Calu3 (cell line): ENCODE results near the gene MIPOL1. TPM values are rescaled to one million over a fixed set of nuclear protein-coding genes. Genes with fewer than 3 reads are reported as not detected.
"Not testable (repeated sequence)": the region's sequence is repeated elsewhere in the genome, so short reads cannot be mapped to it uniquely, and the experiment has no call there.

ENCODE experiments used
- BruUV-seq: library from RNA; stranded (reverse); fragments of 400-500 nt; replicated peaks from 2 replicates; lab custom pipeline; 2021; lab: Mats Ljungman, UMichigan
- CTCF ChIA-PET: fragments of 300-600 bp; sonication (Branson Sonifier 250); formaldehyde crosslinking; loops from one replicate; lab custom pipeline; 2022; ENCODE audit warnings: antibody characterized with exemption; lab: Charles Lee
- DNase-seq: peaks from one replicate; pipeline ENCODE4 v3.0.0; 2022
- H3K27ac Mint-ChIP-seq: one replicate; pipeline ENCODE4 v1.8.0; 2022; ENCODE audit warnings: mixed read lengths; ENCODE audit not compliant: unreplicated experiment
- H3K27me3 Mint-ChIP-seq: one replicate; pipeline ENCODE4 v1.8.0; 2022; ENCODE audit warnings: mixed read lengths; ENCODE audit not compliant: unreplicated experiment
- H3K36me3 Mint-ChIP-seq: one replicate; pipeline ENCODE4 v1.8.0; 2022; ENCODE audit warnings: mild to moderate bottlenecking, moderate library complexity, mixed read lengths; ENCODE audit not compliant: insufficient read depth, unreplicated experiment
- H3K4me1 Mint-ChIP-seq: one replicate; pipeline ENCODE4 v1.8.0; 2022; ENCODE audit warnings: mild to moderate bottlenecking, low read depth, mixed read lengths; ENCODE audit not compliant: unreplicated experiment
- H3K4me3 Mint-ChIP-seq: one replicate; pipeline ENCODE4 v1.8.0; 2022; ENCODE audit warnings: mild to moderate bottlenecking, low read depth, moderate library complexity, mixed read lengths; ENCODE audit not compliant: unreplicated experiment
- H3K9me3 Mint-ChIP-seq: one replicate; pipeline ENCODE4 v1.8.0; 2022; ENCODE audit warnings: low read depth, mixed read lengths; ENCODE audit not compliant: unreplicated experiment
- CTCF ChIP-seq: fragments of 200-600 bp; IDR thresholded peaks from one replicate; pipeline ENCODE4 v1.8.0; 2022; ENCODE audit warnings: antibody characterized with exemption; ENCODE audit not compliant: unreplicated experiment
- intact Hi-C: fragments of 100-400 bp; cut with micrococcal nuclease; formaldehyde crosslinking; loops from one replicate; pipeline ENCODE4 v1.10.0; 2022; ENCODE audit not compliant: unreplicated experiment
- total RNA-seq: library from RNA; stranded (reverse); gene quantifications from 2 replicates; pipeline ENCODE4 v1.2.3, GENCODE V29; 2022

The MIPOL1 gene
- total RNA-seq, 1 experiment from 2014 or later, result 27.2 TPM

- DNase-seq, result no peak
- CTCF ChIA-PET, result no interaction called here
- intact Hi-C loops, result no loop called here
- H3K27ac Mint-ChIP-seq, result no peak overlapping the region
- no peaks in the 10 kb centered on the region for H3K27me3 Mint-ChIP-seq
- no peaks in the 10 kb centered on the region for H3K9me3 Mint-ChIP-seq
- no peak for TF ChIP-seq CTCF
- no TSS peak for BruUV-seq
- H3K4me3 Mint-ChIP-seq, result no peak overlapping the region
- H3K36me3 Mint-ChIP-seq, result peaks cover 3% of the 10 kb centered on the region
- H3K4me1 Mint-ChIP-seq, result peaks cover 29% of the 10 kb centered on the region
Observed at GRCh38 chr14:37203423-37203822, 5.7 kb downstream of the MIPOL1 start.

DNA sequence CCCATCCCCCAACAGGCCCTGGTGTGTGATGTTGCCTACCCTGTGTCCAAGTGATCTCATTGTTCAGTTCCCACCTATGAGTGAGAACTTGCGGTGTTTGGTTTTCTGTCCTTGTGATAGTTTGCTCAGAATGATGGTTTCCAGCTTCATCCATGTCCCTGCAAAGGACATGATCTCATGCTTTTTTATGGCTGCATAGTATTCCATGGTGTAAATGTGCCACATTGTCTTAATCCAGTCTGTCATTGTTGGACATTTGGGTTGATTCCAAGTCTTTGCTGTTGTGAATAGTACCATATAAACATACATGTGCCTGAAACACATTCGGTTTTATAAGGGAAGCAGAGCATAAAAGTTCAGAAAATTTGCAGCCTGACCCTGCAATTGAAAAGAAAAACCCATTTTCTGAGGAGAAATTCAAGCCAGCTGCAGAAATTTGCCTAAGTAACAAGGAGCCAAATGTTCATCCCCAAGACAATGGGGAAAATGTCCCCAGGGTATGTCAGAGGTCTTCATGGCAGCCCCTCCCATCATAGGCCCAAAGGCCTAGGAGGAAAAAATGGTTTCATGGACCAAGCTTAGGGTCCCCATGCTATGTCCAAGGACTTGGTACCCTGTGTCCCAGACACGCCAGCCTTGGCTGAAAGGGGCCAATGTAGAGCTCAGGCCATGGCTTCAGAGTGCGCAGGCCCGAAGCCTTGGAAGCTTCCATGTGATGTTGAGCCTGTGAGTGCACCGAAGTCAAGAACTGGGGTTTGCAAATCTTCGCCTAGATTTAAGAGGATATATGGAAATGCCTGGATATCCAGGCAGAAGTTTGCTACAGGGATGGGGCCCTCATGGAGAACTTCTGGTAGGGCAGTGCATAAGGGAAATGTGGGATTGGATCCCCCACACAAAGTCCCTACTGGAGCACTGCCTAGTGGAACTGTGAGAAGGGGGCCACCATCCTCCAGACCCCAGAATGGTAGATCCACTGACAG is 8.2 kb downstream of the MIPOL1 start:
- H3K4me3 Mint-ChIP-seq, BruUV-seq, DNase-seq, intact Hi-C loops, H3K27ac Mint-ChIP-seq, H3K27me3 Mint-ChIP-seq, H3K9me3 Mint-ChIP-seq, H3K36me3 Mint-ChIP-seq, CTCF ChIA-PET: not testable (repeated sequence)
- H3K4me1 Mint-ChIP-seq, result peaks cover 23% of the 10 kb centered on the region

DNA sequence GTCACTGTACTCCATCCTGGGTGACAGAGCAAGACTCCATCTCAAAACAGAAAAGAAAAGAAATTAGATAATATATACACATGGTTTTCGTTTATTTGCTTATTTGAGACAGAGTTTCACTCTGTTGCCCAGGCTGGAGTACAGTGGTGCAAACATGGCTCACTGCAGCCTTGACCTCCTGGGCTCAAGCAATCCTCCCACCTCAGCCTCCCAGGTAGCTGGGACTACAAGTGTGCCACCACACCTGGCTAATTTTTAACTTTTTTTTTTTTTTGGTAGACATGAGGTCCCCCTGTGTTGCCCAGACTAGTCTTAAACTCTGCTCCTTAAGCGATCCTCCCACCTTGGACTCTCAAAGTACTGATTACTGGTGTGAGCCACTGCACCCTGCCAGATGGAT is 11.9 kb downstream of the MIPOL1 start:
- H3K36me3 Mint-ChIP-seq, BruUV-seq, intact Hi-C loops, H3K4me3 Mint-ChIP-seq, H3K27me3 Mint-ChIP-seq, CTCF ChIA-PET, H3K9me3 Mint-ChIP-seq, H3K27ac Mint-ChIP-seq, DNase-seq: not testable (repeated sequence)
- peaks cover 19% of the 10 kb centered on the region for H3K4me1 Mint-ChIP-seq

- Mint-ChIP-seq H3K4me1 (peaks cover 19% of the 10 kb centered on the region), H3K9me3 (peaks cover 3% of the 10 kb centered on the region), H3K27ac (no peak overlapping the region), H3K4me3 (no peak overlapping the region), H3K36me3 (peaks cover 3% of the 10 kb centered on the region), H3K27me3 (no peaks in the 10 kb centered on the region)
- CTCF ChIA-PET, result no interaction called here
- TF ChIP-seq CTCF, result no peak
- DNase-seq, result no peak
- BruUV-seq, result no TSS peak
- intact Hi-C loops, result no loop called here
Observed at GRCh38 chr14:37210448-37210847, 12.7 kb downstream of the MIPOL1 start.

- Mint-ChIP-seq H3K27me3 (no peaks in the 10 kb centered on the region), H3K4me1 (peaks cover 19% of the 10 kb centered on the region), H3K9me3 (peaks cover 3% of the 10 kb centered on the region), H3K36me3 (peaks cover 3% of the 10 kb centered on the region), H3K4me3 (no peak overlapping the region), H3K27ac (no peak overlapping the region)
- intact Hi-C loops, result no loop called here
- no TSS peak for BruUV-seq
- no peak for DNase-seq
- no peak for TF ChIP-seq CTCF
- CTCF ChIA-PET, result interaction anchor here (0.6 kb wide), 1 partner anchor 630 kb away, joined by 3 read pairs; no protein-coding TSS in a partner anchor
Observed at GRCh38 chr14:37213016-37213415, 15.3 kb downstream of the MIPOL1 start.
